ENCODE data around the gene LOXHD1. TPM values are rescaled to one million over a fixed set of nuclear protein-coding genes. Genes with fewer than 3 reads are reported as not detected.

The LOXHD1 gene
- total and polyA plus RNA-seq, 8 donors, result 0.12 to 0.46 (median 0.15) TPM; not detected in 2

DNA sequence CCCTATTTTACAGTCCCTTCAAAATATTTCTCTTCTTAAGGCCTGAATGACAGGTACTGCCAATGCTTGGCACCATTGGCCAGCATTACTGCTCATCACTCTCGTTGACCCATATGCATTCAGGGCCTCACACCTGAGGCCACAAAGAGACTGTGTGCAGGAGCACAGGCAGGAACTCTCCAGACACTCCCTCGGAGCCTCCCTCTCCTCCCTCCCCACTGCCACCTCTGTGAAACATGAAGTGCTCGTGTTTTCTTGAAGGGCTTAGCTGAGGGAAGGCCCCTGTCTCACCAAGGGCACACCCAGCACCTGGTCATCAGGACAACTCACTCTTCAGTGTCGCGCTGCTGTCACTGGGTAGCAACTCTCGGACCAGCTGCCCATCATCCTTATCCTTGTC lies 85.3 kb downstream of the LOXHD1 start:
- WGBS, 2 donors, result 70 to 78% methylated on average over 6 of the region's 6 CpGs
- H3K4me1 ChIP-seq, result no peaks in the 10 kb centered on the region
- FAIRE-seq, result no peak
- H3K36me3 ChIP-seq, result no peaks in the 10 kb centered on the region
- H3K9me3 ChIP-seq, result no peaks in the 10 kb centered on the region
- H3K27ac ChIP-seq, result no peak overlapping the region
- TF ChIP-seq, protein P1, sequence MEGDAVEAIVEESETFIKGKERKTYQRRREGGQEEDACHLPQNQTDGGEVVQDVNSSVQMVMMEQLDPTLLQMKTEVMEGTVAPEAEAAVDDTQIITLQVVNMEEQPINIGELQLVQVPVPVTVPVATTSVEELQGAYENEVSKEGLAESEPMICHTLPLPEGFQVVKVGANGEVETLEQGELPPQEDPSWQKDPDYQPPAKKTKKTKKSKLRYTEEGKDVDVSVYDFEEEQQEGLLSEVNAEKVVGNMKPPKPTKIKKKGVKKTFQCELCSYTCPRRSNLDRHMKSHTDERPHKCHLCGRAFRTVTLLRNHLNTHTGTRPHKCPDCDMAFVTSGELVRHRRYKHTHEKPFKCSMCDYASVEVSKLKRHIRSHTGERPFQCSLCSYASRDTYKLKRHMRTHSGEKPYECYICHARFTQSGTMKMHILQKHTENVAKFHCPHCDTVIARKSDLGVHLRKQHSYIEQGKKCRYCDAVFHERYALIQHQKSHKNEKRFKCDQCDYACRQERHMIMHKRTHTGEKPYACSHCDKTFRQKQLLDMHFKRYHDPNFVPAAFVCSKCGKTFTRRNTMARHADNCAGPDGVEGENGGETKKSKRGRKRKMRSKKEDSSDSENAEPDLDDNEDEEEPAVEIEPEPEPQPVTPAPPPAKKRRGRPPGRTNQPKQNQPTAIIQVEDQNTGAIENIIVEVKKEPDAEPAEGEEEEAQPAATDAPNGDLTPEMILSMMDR (IDR thresholded peaks at IDR 0.05), result no peak
- intact Hi-C loops (cut with DNase I), result no loop called here
- DNase-seq, result no peak
- no peak for ATAC-seq
- H3K4me3 ChIP-seq, result no peak overlapping the region
- no peaks in the 10 kb centered on the region for H3K27me3 ChIP-seq

DNA sequence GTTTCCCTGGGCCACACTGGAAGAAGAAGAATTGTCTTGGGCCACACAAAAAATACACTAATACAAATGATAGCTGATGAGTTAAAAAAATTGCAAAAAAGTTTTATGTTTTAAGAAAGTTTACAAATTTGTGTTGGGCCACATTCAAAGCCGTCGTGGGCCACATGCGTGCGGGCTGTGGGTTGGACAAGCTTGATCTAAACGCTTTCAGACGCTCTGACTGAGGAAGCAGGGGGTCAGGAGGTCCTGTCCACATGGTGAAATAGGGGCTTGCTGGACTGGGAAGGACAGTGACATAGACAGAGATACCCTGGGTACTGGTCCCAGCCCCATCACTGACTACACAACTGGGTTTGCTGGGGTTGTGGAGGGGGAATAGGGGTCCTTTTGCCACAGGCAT lies 86.4 kb downstream of the LOXHD1 start:
- intact Hi-C loops (cut with DNase I), result no loop called here
- no peak for DNase-seq
- H3K9me3 ChIP-seq, result no peaks in the 10 kb centered on the region
- no peaks in the 10 kb centered on the region for H3K27me3 ChIP-seq
- ATAC-seq, result no peak
- FAIRE-seq, result no peak
- no peaks in the 10 kb centered on the region for H3K36me3 ChIP-seq
- TF ChIP-seq, protein P1 (IDR thresholded peaks at IDR 0.05), result no peak
- no peak overlapping the region for H3K27ac ChIP-seq
- WGBS, 2 donors, result 77 to 88% methylated on average over 6 of the region's 6 CpGs
- no peaks in the 10 kb centered on the region for H3K4me1 ChIP-seq
- no peak overlapping the region for H3K4me3 ChIP-seq

DNA sequence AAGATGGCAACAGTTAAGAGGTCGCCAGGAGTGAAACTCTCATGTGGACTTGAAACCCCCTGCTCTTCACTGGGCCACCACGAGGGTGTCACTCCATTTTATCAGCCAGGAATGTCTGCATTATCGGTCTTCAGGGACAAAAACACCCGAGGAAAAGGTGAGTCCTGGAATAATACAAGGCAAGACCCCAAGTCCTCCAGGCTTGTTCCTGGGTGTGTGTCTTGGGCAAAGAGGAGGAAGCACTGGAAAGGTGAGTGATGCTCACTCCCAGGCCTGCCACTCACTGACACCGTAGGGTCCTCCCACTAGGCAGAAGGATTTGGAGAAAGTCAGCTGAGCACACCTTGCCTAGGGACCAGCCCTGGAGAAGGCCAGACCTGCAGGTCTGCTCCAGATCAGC lies 86.9 kb downstream of the LOXHD1 start:
- intact Hi-C loops (cut with DNase I), result no loop called here
- Histone ChIP-seq H3K4me3 (no peak overlapping the region), H3K36me3 (no peaks in the 10 kb centered on the region), H3K27ac (no peak overlapping the region), H3K27me3 (no peaks in the 10 kb centered on the region), H3K4me1 (no peaks in the 10 kb centered on the region), H3K9me3 (no peaks in the 10 kb centered on the region)
- DNase-seq, result no peak
- no peak for ATAC-seq
- TF ChIP-seq, protein P1 (IDR thresholded peaks at IDR 0.05), result no peak
- FAIRE-seq, result no peak
- WGBS, 2 donors, result 43 to 51% methylated on average over 5 of the region's 5 CpGs

DNA sequence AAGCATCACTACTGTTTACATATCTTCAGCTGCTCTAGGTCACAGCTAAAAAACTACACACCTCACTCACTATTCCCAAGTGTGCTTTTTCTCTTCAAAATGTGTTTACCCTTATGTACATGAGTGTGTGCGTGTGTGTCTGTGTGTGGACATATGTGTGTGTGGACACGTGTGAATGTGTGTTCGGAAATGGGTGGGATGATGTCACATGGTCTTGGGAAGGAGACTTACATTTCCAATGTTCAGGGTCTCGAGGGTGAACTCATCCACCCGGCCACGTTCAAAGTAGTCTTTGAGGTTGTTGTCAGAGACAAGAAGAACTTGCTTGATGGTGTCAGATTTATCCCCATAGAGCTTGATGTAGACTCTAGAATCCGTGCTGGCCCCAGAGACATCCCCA lies 87.8 kb downstream of the LOXHD1 start:
- no peak for FAIRE-seq
- intact Hi-C loops (cut with DNase I), result no loop called here
- no peak overlapping the region for H3K4me3 ChIP-seq
- H3K9me3 ChIP-seq, result no peaks in the 10 kb centered on the region
- WGBS, 2 donors, result 44 to 63% methylated on average over 7 of the region's 7 CpGs
- TF ChIP-seq, protein P1 (IDR thresholded peaks at IDR 0.05), result no peak
- no peaks in the 10 kb centered on the region for H3K27me3 ChIP-seq
- DNase-seq, result no peak
- no peaks in the 10 kb centered on the region for H3K36me3 ChIP-seq
- ATAC-seq, result no peak
- no peaks in the 10 kb centered on the region for H3K4me1 ChIP-seq
- H3K27ac ChIP-seq, result no peak overlapping the region

DNA sequence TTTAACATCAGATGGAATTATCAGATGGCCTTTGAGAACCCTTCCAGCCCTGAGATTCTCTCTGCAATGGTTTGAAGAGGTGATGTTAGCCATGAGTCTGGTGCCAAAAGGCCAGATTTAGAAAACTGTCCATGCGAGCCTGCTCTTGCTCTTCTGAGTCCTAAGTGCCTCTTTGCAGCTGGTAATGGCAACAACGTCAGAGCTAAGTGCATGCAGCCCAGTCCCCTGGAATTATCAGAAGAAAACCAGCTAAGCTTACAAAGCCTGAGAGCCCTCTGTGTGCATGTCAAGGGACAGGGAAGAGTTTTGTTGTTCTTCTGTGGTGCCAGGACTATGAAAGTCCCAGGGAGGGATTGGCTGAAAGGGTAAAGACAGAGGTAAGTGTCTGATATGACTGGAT lies 89.8 kb downstream of the LOXHD1 start:
- no peaks in the 10 kb centered on the region for H3K4me1 ChIP-seq
- intact Hi-C loops (cut with DNase I), result no loop called here
- ATAC-seq, result no peak
- H3K27ac ChIP-seq, result no peak overlapping the region
- no peak for DNase-seq
- H3K36me3 ChIP-seq, result no peaks in the 10 kb centered on the region
- H3K4me3 ChIP-seq, result no peak overlapping the region
- H3K9me3 ChIP-seq, result no peaks in the 10 kb centered on the region
- WGBS, 2 donors, result 35 to 56% methylated on average over 2 of the region's 2 CpGs
- no peak for FAIRE-seq
- TF ChIP-seq, protein P1 (IDR thresholded peaks at IDR 0.05), result no peak
- H3K27me3 ChIP-seq, result no peaks in the 10 kb centered on the region

Measured in pancreas (tissue), 10 donors.